Gastroesophageal sphincter (tissue), 4 donors: Measurements from ENCODE around the gene HERC5. TPM values are rescaled to one million over a fixed set of nuclear protein-coding genes. Genes with fewer than 3 reads are reported as not detected.

ENCODE experiments used
- ATAC-seq: fragments of 150-250 bp; one replicate; pipeline ENCODE4 v1.9.1; 2016; ENCODE audit warnings: mild to moderate bottlenecking, moderate library complexity
- H3K27ac ChIP-seq, 4 donors: fragments of 200-600 bp; sonication (generic) in 3 of 4; 1 replicate in 3 of 4; 2 replicates in 1 of 4; pipeline ENCODE4 v1.5.1; 2016 to 2019
- H3K27me3 ChIP-seq: fragments of 200-600 bp; sonication (generic); one replicate; pipeline ENCODE4 v1.5.1; 2019
- H3K36me3 ChIP-seq, 2 donors: fragments of 200-600 bp; sonication (generic); one replicate each; pipeline ENCODE4 v1.5.1; 2019; ENCODE audit warnings: control low read depth in 1 of 2
- H3K4me1 ChIP-seq, 3 donors: fragments of 200-600 bp; sonication (generic); 1 replicate in 2 of 3; 2 replicates in 1 of 3; pipeline ENCODE4 v1.5.1; 2016 to 2019; ENCODE audit warnings: control low read depth in 2 of 3
- H3K4me3 ChIP-seq, 2 donors: fragments of 200-600 bp; sonication (generic); one replicate each; pipeline ENCODE4 v1.5.1; 2019; ENCODE audit warnings: mild to moderate bottlenecking in 1 of 2, moderate library complexity in 1 of 2
- H3K9me3 ChIP-seq, 3 donors: fragments of 200-600 bp; sonication (generic); one replicate each; pipeline ENCODE4 v1.5.1; 2017 to 2019; ENCODE audit warnings: control low read depth in 2 of 3
- CTCF ChIP-seq, 4 experiments: fragments of 200-600 bp in 2 of 4; fragments of 450-650 bp in 2 of 4; sonication (generic) in 1 of 4; IDR thresholded peaks; one replicate each; pipeline ENCODE4 v1.5.1; 2017 to 2019; ENCODE audit warnings: antibody characterized with exemption in 4 of 4, mild to moderate bottlenecking in 2 of 4, moderate library complexity in 2 of 4
- EP300 ChIP-seq: sonication (generic); formaldehyde crosslinking; IDR thresholded peaks from one replicate; pipeline ENCODE4 v1.6.1; 2017; ENCODE audit warnings: antibody characterized with exemption, mild to moderate bottlenecking
- POLR2A ChIP-seq, 2 donors: fragments of 450-650 bp; IDR thresholded peaks; one replicate each; pipeline ENCODE4 v1.6.1; 2017; ENCODE audit warnings: antibody characterized with exemption in 2 of 2, mild to moderate bottlenecking in 2 of 2, moderate library complexity in 1 of 2
- POLR2AphosphoS5 ChIP-seq: sonication (generic); formaldehyde crosslinking; IDR thresholded peaks from one replicate; pipeline ENCODE4 v1.6.1; 2017; ENCODE audit warnings: antibody characterized with exemption
- WGBS, 2 donors: methylation state at CpG; one replicate each; pipeline ENCODE4 v1.1.5; 2018; ENCODE audit warnings: low coverage in 1 of 2; 5-methylcytosine and 5-hydroxymethylcytosine counted together
- total RNA-seq, 4 donors: library from RNA; depleted of rRNA; stranded (reverse); fragments of >200 nt; gene quantifications; one replicate each; pipeline ENCODE4 v1.1.0, GENCODE V29; 2016

Gene HERC5
- total RNA-seq, 4 donors from 2014 or later: 2.2 to 5.9 (median 3.9) TPM

GRCh38 chr4:88533088-88533790, 76.3 kb downstream of the HERC5 start:
- TF ChIP-seq POLR2AphosphoS5 (no peak), CTCF (IDR thresholded peaks at IDR 0.05) (no peak), EP300 (no peak), POLR2A (IDR thresholded peaks at IDR 0.05) (no peak)
- Histone ChIP-seq H3K4me3 (no peak overlapping the region), H3K27me3 (no peaks in the 10 kb centered on the region), H3K9me3 (no peaks in the 10 kb centered on the region), H3K36me3 (no peaks in the 10 kb centered on the region), H3K4me1 (no peaks in the 10 kb centered on the region), H3K27ac (no peak overlapping the region)
- WGBS, 2 donors: 63 to 70% methylated on average over 6 of the region's 6 CpGs
- no peak for ATAC-seq

DNA sequence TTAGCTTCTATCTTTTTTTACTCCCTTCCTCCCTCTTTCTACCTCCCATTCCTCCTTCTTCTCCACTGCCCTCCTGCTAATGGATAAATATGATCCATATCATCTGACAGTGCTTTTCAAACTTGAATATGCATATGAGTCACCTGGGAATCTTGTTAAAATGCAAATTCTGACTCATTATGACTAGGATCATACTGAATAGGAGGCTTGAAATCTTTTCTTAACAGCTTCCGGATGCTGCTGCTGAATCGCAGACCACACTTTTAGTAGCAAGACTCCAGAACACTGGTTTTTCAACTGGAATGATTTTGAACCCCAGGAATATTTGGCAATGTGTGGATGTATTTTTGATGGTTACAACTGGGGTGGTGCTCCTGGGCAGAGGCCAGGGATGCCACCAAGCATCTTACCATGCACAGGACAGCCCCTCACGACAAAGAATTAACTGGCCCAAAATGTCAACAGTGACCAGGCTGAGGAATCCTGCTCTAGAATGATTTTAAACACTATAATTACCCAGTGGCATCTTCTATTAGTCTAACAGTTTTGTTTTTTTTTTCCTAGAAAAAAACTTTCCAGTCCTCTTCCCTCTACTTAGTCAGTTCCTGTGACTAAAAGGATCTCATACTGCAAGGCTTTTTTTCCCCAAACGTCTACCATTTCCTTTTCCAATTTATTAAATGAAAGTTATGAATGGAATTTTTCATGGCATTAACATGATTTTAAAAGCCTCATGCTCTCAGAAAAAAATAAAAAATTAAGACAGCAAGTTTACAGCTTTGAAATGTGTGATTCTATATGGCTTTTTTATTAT, 77.2 kb downstream of the HERC5 start:
- H3K4me3 ChIP-seq: no peak overlapping the region
- no peak for TF ChIP-seq POLR2A (IDR thresholded peaks at IDR 0.05)
- no peak for TF ChIP-seq POLR2AphosphoS5
- no peak for TF ChIP-seq EP300
- TF ChIP-seq CTCF (IDR thresholded peaks at IDR 0.05): no peak
- H3K4me1 ChIP-seq: peaks cover 0 to 1% (median 0%) of the 10 kb centered on the region in 3 donors
- no peaks in the 10 kb centered on the region for H3K36me3 ChIP-seq
- no peaks in the 10 kb centered on the region for H3K27me3 ChIP-seq
- H3K27ac ChIP-seq: no peak overlapping the region
- H3K9me3 ChIP-seq: no peaks in the 10 kb centered on the region
- WGBS, 2 donors: 19 to 37% methylated on average over 2 to 4 of the region's 4 CpGs
- no peak for ATAC-seq

GRCh38 chr4:88535090-88535755, 78.3 kb downstream of the HERC5 start:
- no peak for ATAC-seq
- Histone ChIP-seq H3K36me3 (no peaks in the 10 kb centered on the region), H3K27me3 (no peaks in the 10 kb centered on the region), H3K4me1 (peaks cover 0 to 8% (median 0%) of the 10 kb centered on the region in 3 donors), H3K9me3 (no peaks in the 10 kb centered on the region), H3K27ac (no peak overlapping the region), H3K4me3 (no peak overlapping the region)
- 71 to 94% methylated on average over 2 of the region's 2 CpGs for WGBS, 2 donors
- TF ChIP-seq POLR2A (IDR thresholded peaks at IDR 0.05): no peak
- no peak for TF ChIP-seq POLR2AphosphoS5
- no peak for TF ChIP-seq CTCF (IDR thresholded peaks at IDR 0.05)
- no peak for TF ChIP-seq EP300

- Histone ChIP-seq H3K27me3 (no peaks in the 10 kb centered on the region), H3K4me1 (peaks cover 0 to 8% (median 0%) of the 10 kb centered on the region in 3 donors), H3K4me3 (no peak overlapping the region), H3K27ac (no peak overlapping the region), H3K36me3 (no peaks in the 10 kb centered on the region), H3K9me3 (no peaks in the 10 kb centered on the region)
- no peak for ATAC-seq
- TF ChIP-seq CTCF (IDR thresholded peaks at IDR 0.05): no peak
- TF ChIP-seq EP300: no peak
- TF ChIP-seq POLR2A (IDR thresholded peaks at IDR 0.05): no peak
- TF ChIP-seq POLR2AphosphoS5: no peak
- 86 to 92% methylated on average over 1 of the region's 1 CpG for WGBS, 2 donors
Observed at GRCh38 chr4:88537709-88538108, 80.8 kb downstream of the HERC5 start.
